ENCODE measurements around the gene NSD2.
"Not testable (repeated sequence)": the region's sequence is repeated elsewhere in the genome, so short reads cannot be mapped to it uniquely, and the experiment has no call there.

The NSD2 gene

GRCh38 chr4:1901127-1901526 is 29.9 kb downstream of the NSD2 start:
- peaks cover 0 to 3% (median 2%) of the 10 kb centered on the region in 4 experiments for H3K4me1 ChIP-seq (ENCODE audit: control extremely low read depth in 1 of 4, control insufficient read depth in 4 of 4, insufficient read depth in 4 of 4, low read length in 3 of 4)
- H3K27me3 ChIP-seq (replicated peaks in 2 of 5; ENCODE audit: control insufficient read depth in 4 of 5, insufficient read depth in 5 of 5, low read length in 4 of 5) = no peaks in the 10 kb centered on the region
- H3K36me3 ChIP-seq (ENCODE audit: control insufficient read depth in 4 of 4, insufficient read depth in 4 of 4, low read length in 3 of 4) = peaks cover 5 to 57% (median 30%) of the 10 kb centered on the region in 4 experiments
- no peak overlapping the region for H3K4me3 ChIP-seq (ENCODE audit: control insufficient read depth in 1 of 7, extremely low read depth in 1 of 7, insufficient read depth in 4 of 7, low read depth in 2 of 7, low read length in 6 of 7)
- 95% methylated on average over 5 of the region's 6 CpGs for WGBS (ENCODE audit: insufficient coverage)
- DNase-seq = no peak
- CTCF ChIA-PET = interaction anchor here (1.0 to 9.0 kb wide), 14 partner anchors 7 to 155 kb away, joined by 3 to 89 read pairs (median 17); partner anchors contain the start of gene LETM1
- H3K27ac ChIP-seq (ENCODE audit: insufficient read depth in 1 of 2, low read depth in 1 of 2, low read length in 2 of 2, poor library complexity in 1 of 2, severe bottlenecking in 2 of 2) = peak overlapping the region in 1 of 2 experiments; percentile 8
- H3K9me3 ChIP-seq (ENCODE audit: control extremely low read depth in 1 of 5, control insufficient read depth in 4 of 5, insufficient read depth in 2 of 5, low read depth in 1 of 5, low read length in 4 of 5) = no peaks in the 10 kb centered on the region
- POLR2A ChIA-PET = no interaction called here

DNA sequence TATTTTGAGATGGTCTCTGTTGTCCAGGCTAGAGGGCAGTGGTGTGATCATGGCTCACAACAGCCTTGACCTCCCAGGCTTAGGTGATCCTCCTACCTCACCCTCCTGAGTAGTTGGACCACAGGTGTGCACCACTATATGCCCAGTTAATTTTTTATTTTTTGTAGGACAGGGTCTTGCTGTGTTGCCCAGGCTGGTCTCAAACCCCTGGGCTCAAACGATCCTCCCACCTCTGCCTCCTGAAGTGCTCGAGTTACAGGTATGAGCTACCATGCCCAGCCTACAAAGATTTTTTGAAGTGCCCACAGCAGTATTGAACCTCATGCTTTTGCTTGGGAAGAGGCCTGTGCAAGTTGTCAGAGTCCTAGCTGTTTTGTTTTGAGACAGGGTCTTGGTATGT is 31.1 kb downstream of the NSD2 start:
- ChIA-PET CTCF (interaction anchor here (0.8 to 9.0 kb wide), 7 partner anchors 6 to 156 kb away, joined by 3 to 89 read pairs (median 3); no protein-coding TSS in a partner anchor), POLR2A (no interaction called here)
- Histone ChIP-seq H3K27ac (ENCODE audit: insufficient read depth in 1 of 2, low read depth in 1 of 2, low read length in 2 of 2, poor library complexity in 1 of 2, severe bottlenecking in 2 of 2) (no peak overlapping the region), H3K36me3 (ENCODE audit: control insufficient read depth in 4 of 4, insufficient read depth in 4 of 4, low read length in 3 of 4) (peaks cover 5 to 60% (median 31%) of the 10 kb centered on the region in 4 experiments), H3K9me3 (ENCODE audit: control extremely low read depth in 1 of 5, control insufficient read depth in 4 of 5, insufficient read depth in 2 of 5, low read depth in 1 of 5, low read length in 4 of 5) (no peaks in the 10 kb centered on the region), H3K4me1 (ENCODE audit: control extremely low read depth in 1 of 4, control insufficient read depth in 4 of 4, insufficient read depth in 4 of 4, low read length in 3 of 4) (peaks cover 0 to 3% (median 2%) of the 10 kb centered on the region in 4 experiments), H3K4me3 (ENCODE audit: control insufficient read depth in 1 of 7, extremely low read depth in 1 of 7, insufficient read depth in 4 of 7, low read depth in 2 of 7, low read length in 6 of 7) (no peak overlapping the region), H3K27me3 (replicated peaks in 2 of 5; ENCODE audit: control insufficient read depth in 4 of 5, insufficient read depth in 5 of 5, low read length in 4 of 5) (no peaks in the 10 kb centered on the region)
- DNase-seq = no peak
- 100% methylated on average over 2 of the region's 2 CpGs for WGBS (ENCODE audit: insufficient coverage)

DNA sequence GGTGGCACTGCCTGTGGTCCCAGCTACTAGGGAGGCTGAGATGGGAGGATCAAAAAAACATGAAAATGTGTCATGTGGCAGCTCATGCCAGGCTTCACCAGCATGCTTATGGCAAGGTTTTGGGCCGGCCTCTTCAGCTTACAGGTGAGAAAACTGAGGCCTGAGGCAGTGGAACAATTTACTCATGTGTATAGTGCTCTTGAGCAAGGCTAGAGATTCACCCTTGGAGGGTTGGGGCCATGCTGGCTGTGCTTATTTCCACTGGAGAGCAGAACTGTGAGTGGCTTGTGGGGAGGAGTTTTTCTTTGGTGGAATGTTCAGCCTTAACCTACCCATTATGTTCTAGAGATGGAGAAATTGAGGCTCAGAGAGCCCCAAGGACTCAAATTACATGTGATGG is 31.8 kb downstream of the NSD2 start:
- no peaks in the 10 kb centered on the region for H3K27me3 ChIP-seq (replicated peaks in 2 of 5; ENCODE audit: control insufficient read depth in 4 of 5, insufficient read depth in 5 of 5, low read length in 4 of 5)
- POLR2A ChIA-PET = no interaction called here
- CTCF ChIA-PET = interaction anchor here (0.9 to 6.7 kb wide), 5 partner anchors 18 to 157 kb away, joined by 3 to 89 read pairs (median 3); no protein-coding TSS in a partner anchor
- H3K27ac ChIP-seq (ENCODE audit: insufficient read depth in 1 of 2, low read depth in 1 of 2, low read length in 2 of 2, poor library complexity in 1 of 2, severe bottlenecking in 2 of 2) = no peak overlapping the region
- H3K9me3 ChIP-seq (ENCODE audit: control extremely low read depth in 1 of 5, control insufficient read depth in 4 of 5, insufficient read depth in 2 of 5, low read depth in 1 of 5, low read length in 4 of 5) = no peaks in the 10 kb centered on the region
- no peak overlapping the region for H3K4me3 ChIP-seq (ENCODE audit: control insufficient read depth in 1 of 7, extremely low read depth in 1 of 7, insufficient read depth in 4 of 7, low read depth in 2 of 7, low read length in 6 of 7)
- peaks cover 5 to 66% (median 32%) of the 10 kb centered on the region in 4 experiments for H3K36me3 ChIP-seq (ENCODE audit: control insufficient read depth in 4 of 4, insufficient read depth in 4 of 4, low read length in 3 of 4)
- no peak for DNase-seq
- WGBS (ENCODE audit: insufficient coverage) = 100% methylated on average over 1 of the region's 1 CpG
- peaks cover 0 to 3% (median 2%) of the 10 kb centered on the region in 4 experiments for H3K4me1 ChIP-seq (ENCODE audit: control extremely low read depth in 1 of 4, control insufficient read depth in 4 of 4, insufficient read depth in 4 of 4, low read length in 3 of 4)

DNA sequence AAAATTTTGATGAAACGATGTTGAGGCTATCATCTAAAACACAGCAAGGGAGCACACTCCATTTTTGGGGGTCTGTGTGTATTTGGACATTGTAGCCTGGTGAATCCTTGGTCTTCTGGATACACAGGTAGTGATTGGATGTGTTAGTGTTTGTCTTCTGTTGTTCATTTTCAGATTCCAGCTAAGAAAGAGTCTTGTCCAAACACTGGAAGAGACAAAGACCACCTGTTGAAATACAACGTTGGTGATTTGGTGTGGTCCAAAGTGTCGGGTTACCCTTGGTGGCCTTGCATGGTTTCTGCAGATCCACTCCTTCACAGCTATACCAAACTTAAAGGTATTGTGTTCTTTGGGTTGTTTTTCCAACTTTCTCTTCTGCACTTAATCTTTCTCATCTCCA is 32.8 kb downstream of the NSD2 start:
- Histone ChIP-seq H3K27ac (ENCODE audit: insufficient read depth in 1 of 2, low read depth in 1 of 2, low read length in 2 of 2, poor library complexity in 1 of 2, severe bottlenecking in 2 of 2) (no peak overlapping the region), H3K4me1 (ENCODE audit: control extremely low read depth in 1 of 4, control insufficient read depth in 4 of 4, insufficient read depth in 4 of 4, low read length in 3 of 4) (peaks cover 0 to 2% (median under 1%) of the 10 kb centered on the region in 4 experiments), H3K4me3 (ENCODE audit: control insufficient read depth in 1 of 7, extremely low read depth in 1 of 7, insufficient read depth in 4 of 7, low read depth in 2 of 7, low read length in 6 of 7) (no peak overlapping the region), H3K36me3 (ENCODE audit: control insufficient read depth in 4 of 4, insufficient read depth in 4 of 4, low read length in 3 of 4) (peaks cover 7 to 74% (median 35%) of the 10 kb centered on the region in 4 experiments), H3K9me3 (ENCODE audit: control extremely low read depth in 1 of 5, control insufficient read depth in 4 of 5, insufficient read depth in 2 of 5, low read depth in 1 of 5, low read length in 4 of 5) (no peaks in the 10 kb centered on the region), H3K27me3 (replicated peaks in 2 of 5; ENCODE audit: control insufficient read depth in 4 of 5, insufficient read depth in 5 of 5, low read length in 4 of 5) (no peaks in the 10 kb centered on the region)
- ChIA-PET CTCF (interaction anchor here (0.6 to 1.2 kb wide), 3 partner anchors 11 to 156 kb away, joined by 3 to 4 read pairs (median 3); no protein-coding TSS in a partner anchor), POLR2A (no interaction called here)
- 100% methylated on average over 1 of the region's 3 CpGs for WGBS (ENCODE audit: insufficient coverage)
- no peak for DNase-seq

GRCh38 chr4:1907848-1908525 is 36.8 kb downstream of the NSD2 start:
- DNase-seq = no peak
- ChIA-PET CTCF (interaction anchor here (0.8 to 6.3 kb wide), 11 partner anchors 10 to 215 kb away, joined by 3 to 68 read pairs (median 4); no protein-coding TSS in a partner anchor), POLR2A (no interaction called here)
- no peaks in the 10 kb centered on the region for H3K27me3 ChIP-seq (replicated peaks in 2 of 5; ENCODE audit: control insufficient read depth in 4 of 5, insufficient read depth in 5 of 5, low read length in 4 of 5)
- WGBS (ENCODE audit: insufficient coverage) = 100% methylated on average over 7 of the region's 7 CpGs
- H3K4me3 ChIP-seq (ENCODE audit: control insufficient read depth in 1 of 7, extremely low read depth in 1 of 7, insufficient read depth in 4 of 7, low read depth in 2 of 7, low read length in 6 of 7) = no peak overlapping the region
- H3K36me3 ChIP-seq (ENCODE audit: control insufficient read depth in 4 of 4, insufficient read depth in 4 of 4, low read length in 3 of 4) = peaks cover 6 to 64% (median 25%) of the 10 kb centered on the region in 4 experiments
- peaks cover 0 to 3% (median 0%) of the 10 kb centered on the region in 4 experiments for H3K4me1 ChIP-seq (ENCODE audit: control extremely low read depth in 1 of 4, control insufficient read depth in 4 of 4, insufficient read depth in 4 of 4, low read length in 3 of 4)
- peak overlapping the region in 1 of 2 experiments; percentile 62 for H3K27ac ChIP-seq (ENCODE audit: insufficient read depth in 1 of 2, low read depth in 1 of 2, low read length in 2 of 2, poor library complexity in 1 of 2, severe bottlenecking in 2 of 2)
- H3K9me3 ChIP-seq (ENCODE audit: control extremely low read depth in 1 of 5, control insufficient read depth in 4 of 5, insufficient read depth in 2 of 5, low read depth in 1 of 5, low read length in 4 of 5) = no peaks in the 10 kb centered on the region

DNA sequence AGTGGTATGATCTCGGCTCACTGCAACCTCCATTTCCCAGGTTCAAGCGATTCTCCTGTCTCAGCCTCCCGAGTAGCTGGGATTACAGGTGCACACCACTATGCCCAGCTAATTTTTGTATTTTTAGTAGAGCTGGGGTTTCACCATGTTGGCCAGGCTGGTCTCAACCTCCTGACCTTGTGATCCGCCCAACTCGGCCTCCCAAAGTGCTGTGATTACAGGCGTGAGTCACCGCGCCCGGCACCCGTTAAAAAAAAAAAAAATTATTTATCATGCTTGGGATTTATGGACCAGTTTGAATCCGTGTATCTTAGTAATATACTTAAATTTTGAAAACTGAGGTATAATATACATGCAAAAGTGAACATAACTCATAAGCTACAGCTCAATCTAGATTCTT is 38.5 kb downstream of the NSD2 start:
- peaks cover 2 to 58% (median 24%) of the 10 kb centered on the region in 4 experiments for H3K36me3 ChIP-seq (ENCODE audit: control insufficient read depth in 4 of 4, insufficient read depth in 4 of 4, low read length in 3 of 4)
- 100% methylated on average over 2 of the region's 11 CpGs for WGBS (ENCODE audit: insufficient coverage)
- H3K27me3 ChIP-seq (replicated peaks in 2 of 5; ENCODE audit: control insufficient read depth in 4 of 5, insufficient read depth in 5 of 5, low read length in 4 of 5); POLR2A ChIA-PET; H3K27ac ChIP-seq (ENCODE audit: insufficient read depth in 1 of 2, low read depth in 1 of 2, low read length in 2 of 2, poor library complexity in 1 of 2, severe bottlenecking in 2 of 2); H3K4me1 ChIP-seq (ENCODE audit: control extremely low read depth in 1 of 4, control insufficient read depth in 4 of 4, insufficient read depth in 4 of 4, low read length in 3 of 4); H3K4me3 ChIP-seq (ENCODE audit: control insufficient read depth in 1 of 7, extremely low read depth in 1 of 7, insufficient read depth in 4 of 7, low read depth in 2 of 7, low read length in 6 of 7); H3K9me3 ChIP-seq (ENCODE audit: control extremely low read depth in 1 of 5, control insufficient read depth in 4 of 5, insufficient read depth in 2 of 5, low read depth in 1 of 5, low read length in 4 of 5); DNase-seq: not testable (repeated sequence)
- CTCF ChIA-PET = interaction anchor here (0.6 to 6.3 kb wide), 13 partner anchors 8 to 891 kb away, joined by 3 to 68 read pairs (median 4); no protein-coding TSS in a partner anchor

GRCh38 chr4:1910643-1911042 is 39.5 kb downstream of the NSD2 start:
- peak; percentile 27 to 57 (median 52) for DNase-seq
- H3K36me3 ChIP-seq (ENCODE audit: control insufficient read depth in 4 of 4, insufficient read depth in 4 of 4, low read length in 3 of 4) = peaks cover 4 to 54% (median 26%) of the 10 kb centered on the region in 4 experiments
- ChIA-PET POLR2A (no interaction called here), CTCF (interaction anchor here (0.7 to 6.3 kb wide), 7 partner anchors 12 to 219 kb away, joined by 3 to 68 read pairs (median 4); no protein-coding TSS in a partner anchor)
- no peaks in the 10 kb centered on the region for H3K27me3 ChIP-seq (replicated peaks in 2 of 5; ENCODE audit: control insufficient read depth in 4 of 5, insufficient read depth in 5 of 5, low read length in 4 of 5)
- no peaks in the 10 kb centered on the region for H3K9me3 ChIP-seq (ENCODE audit: control extremely low read depth in 1 of 5, control insufficient read depth in 4 of 5, insufficient read depth in 2 of 5, low read depth in 1 of 5, low read length in 4 of 5)
- H3K4me1 ChIP-seq (ENCODE audit: control extremely low read depth in 1 of 4, control insufficient read depth in 4 of 4, insufficient read depth in 4 of 4, low read length in 3 of 4) = peaks cover 0 to 3% (median 0%) of the 10 kb centered on the region in 4 experiments
- H3K27ac ChIP-seq (ENCODE audit: insufficient read depth in 1 of 2, low read depth in 1 of 2, low read length in 2 of 2, poor library complexity in 1 of 2, severe bottlenecking in 2 of 2) = no peak overlapping the region
- H3K4me3 ChIP-seq (ENCODE audit: control insufficient read depth in 1 of 7, extremely low read depth in 1 of 7, insufficient read depth in 4 of 7, low read depth in 2 of 7, low read length in 6 of 7) = no peak overlapping the region
- 50% methylated on average over 2 of the region's 3 CpGs for WGBS (ENCODE audit: insufficient coverage)
